Measurements from ENCODE around the gene C4B.

- TF ChIP-seq MAX (IDR thresholded peaks at IDR 0.05; ENCODE audit: insufficient read depth, insufficient read length) (no peak), CTCF (IDR thresholded peaks at IDR 0.05; ENCODE audit: extremely low read depth in 1 of 2, insufficient read depth in 1 of 2, low read depth in 1 of 2, low read length in 2 of 2) (no peak)
These were observed 54.9 kb downstream of the C4B start for GRCh38 chr6:32069460-32069859.
